AG04449 (cell line): ENCODE data around the gene PACSIN1.

Source experiments
- CTCF ChIA-PET: fragments of 350-600 bp; formaldehyde crosslinking; extraction: SDS; loops from one replicate; lab custom pipeline; 2021; ENCODE audit warnings: antibody characterized with exemption; lab: Yijun Ruan, JAX
- POLR2A ChIA-PET: fragments of 400-600, 350-600 bp; formaldehyde crosslinking; extraction: SDS; loops from one replicate; lab custom pipeline; 2020; ENCODE audit warnings: antibody characterized with exemption, inconsistent platforms; lab: Yijun Ruan, JAX
- DNase-seq: peaks from one replicate; pipeline ENCODE4 v3.0.0-alpha.2; 2010; ENCODE audit warnings: low read depth, low spot score
- H3K4me3 ChIP-seq: 2 replicates; pipeline ENCODE4 v1.5.1; 2011; ENCODE audit warnings: low read depth, mild to moderate bottlenecking, control low read depth, low read length
- CTCF ChIP-seq: IDR thresholded peaks from one replicate; pipeline ENCODE4 v1.5.1; 2011; ENCODE audit warnings: mild to moderate bottlenecking, moderate library complexity, low read length, control low read depth, inconsistent platforms; ENCODE audit not compliant: insufficient read depth; ENCODE audit errors: missing control alignments

The PACSIN1 gene

GRCh38 chr6:34534146-34534545 is 68.3 kb downstream of the PACSIN1 start:
- ChIA-PET POLR2A (interaction anchor here (0.6 to 0.7 kb wide), 2 partner anchors 110 to 175 kb away, joined by 3 read pairs; no protein-coding TSS in a partner anchor), CTCF (interaction anchor here (4.1 kb wide), 1 partner anchor 7 kb away, joined by 12 read pairs; no protein-coding TSS in a partner anchor)
- no peak for DNase-seq
- TF ChIP-seq CTCF, result no peak
- no peak overlapping the region for H3K4me3 ChIP-seq

GRCh38 chr6:34534656-34535055 is 68.8 kb downstream of the PACSIN1 start:
- ChIA-PET CTCF (interaction anchor here (0.9 to 4.1 kb wide), 3 partner anchors 8 to 285 kb away, joined by 3 to 12 read pairs (median 3); no protein-coding TSS in a partner anchor), POLR2A (interaction anchor here (0.7 kb wide), 1 partner anchor 110 kb away, joined by 3 read pairs; no protein-coding TSS in a partner anchor)
- no peak for TF ChIP-seq CTCF
- H3K4me3 ChIP-seq, result no peak overlapping the region
- DNase-seq, result no peak

- POLR2A ChIA-PET, result no interaction called here
- no peak for DNase-seq
- no peak for TF ChIP-seq CTCF
- no peak overlapping the region for H3K4me3 ChIP-seq
- CTCF ChIA-PET, result interaction anchor here (0.8 to 4.1 kb wide), 4 partner anchors 8 to 286 kb away, joined by 3 to 12 read pairs (median 3); no protein-coding TSS in a partner anchor
Observed at GRCh38 chr6:34535199-34535598, 69.3 kb downstream of the PACSIN1 start.

- DNase-seq, result no peak
- ChIA-PET POLR2A (no interaction called here), CTCF (interaction anchor here (0.8 to 4.1 kb wide), 4 partner anchors 9 to 286 kb away, joined by 3 to 12 read pairs (median 3); no protein-coding TSS in a partner anchor)
- H3K4me3 ChIP-seq, result no peak overlapping the region
- no peak for TF ChIP-seq CTCF
Observed at GRCh38 chr6:34535646-34536045, 69.8 kb downstream of the PACSIN1 start.

GRCh38 chr6:34536251-34536958 is 70.5 kb downstream of the PACSIN1 start:
- H3K4me3 ChIP-seq, result no peak overlapping the region
- no peak for TF ChIP-seq CTCF
- POLR2A ChIA-PET, result no interaction called here
- no peak for DNase-seq
- CTCF ChIA-PET, result interaction anchor here (1.5 to 4.1 kb wide), 2 partner anchors 9 to 73 kb away, joined by 3 to 12 read pairs; no protein-coding TSS in a partner anchor
